SHP77 treated with DMSO at 0.1 percent for 48 hours (cell line): ENCODE measurements around the gene IL25.
"Not testable (repeated sequence)": the region's sequence is repeated elsewhere in the genome, so short reads cannot be mapped to it uniquely, and the experiment has no call there.

ENCODE experiments used
- DNase-seq: peaks from one replicate; lab custom pipeline; 2025; lab: John Stamatoyannopoulos, UW

IL25 gene

DNA sequence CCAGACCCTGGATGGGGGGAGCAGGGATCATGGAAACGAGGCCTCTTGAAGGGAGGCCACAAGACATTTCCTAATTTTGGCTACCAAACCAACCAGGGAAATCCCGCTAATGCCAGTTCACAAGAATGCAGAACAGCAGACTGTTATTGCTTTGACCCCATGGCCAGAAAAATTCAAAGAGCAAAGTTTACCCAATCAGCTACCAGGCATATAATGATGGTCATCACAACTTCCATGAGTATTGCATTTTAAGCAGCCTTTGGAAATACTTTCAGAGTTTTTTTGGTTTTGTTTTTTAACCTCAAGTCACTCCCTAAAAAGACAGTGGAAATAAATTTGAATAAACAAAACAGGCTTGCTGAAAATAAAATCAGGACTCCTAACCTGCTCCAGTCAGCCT is at the start of gene IL25:
Gene IL25 (plus strand): TSS at position 301 of the 400 bp plus-strand sequence.
- no peak for DNase-seq

DNA sequence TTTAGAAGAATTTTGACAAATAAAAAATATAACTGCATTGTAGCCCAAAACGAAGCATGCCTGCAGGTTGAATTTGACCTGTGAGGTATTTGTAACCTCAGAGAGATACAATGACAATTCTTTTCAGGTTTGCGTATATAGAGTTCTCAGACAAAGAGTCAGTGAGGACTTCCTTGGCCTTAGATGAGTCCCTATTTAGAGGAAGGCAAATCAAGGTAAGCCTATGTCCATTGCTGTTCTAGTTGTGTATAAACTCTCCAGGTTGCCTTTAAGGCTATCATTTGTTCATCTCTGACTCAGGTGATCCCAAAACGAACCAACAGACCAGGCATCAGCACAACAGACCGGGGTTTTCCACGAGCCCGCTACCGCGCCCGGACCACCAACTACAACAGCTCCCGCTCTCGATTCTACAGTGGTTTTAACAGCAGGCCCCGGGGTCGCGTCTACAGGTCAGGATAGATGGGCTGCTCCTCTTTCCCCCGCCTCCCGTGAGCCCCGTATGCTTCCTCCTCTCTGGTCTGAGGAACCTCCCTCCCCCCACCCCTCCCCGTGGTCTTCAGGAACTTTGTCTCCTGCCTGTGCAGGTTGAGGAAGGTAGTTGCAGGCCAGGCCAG is 48.7 kb upstream of the IL25 start:
- DNase-seq = no peak

DNA sequence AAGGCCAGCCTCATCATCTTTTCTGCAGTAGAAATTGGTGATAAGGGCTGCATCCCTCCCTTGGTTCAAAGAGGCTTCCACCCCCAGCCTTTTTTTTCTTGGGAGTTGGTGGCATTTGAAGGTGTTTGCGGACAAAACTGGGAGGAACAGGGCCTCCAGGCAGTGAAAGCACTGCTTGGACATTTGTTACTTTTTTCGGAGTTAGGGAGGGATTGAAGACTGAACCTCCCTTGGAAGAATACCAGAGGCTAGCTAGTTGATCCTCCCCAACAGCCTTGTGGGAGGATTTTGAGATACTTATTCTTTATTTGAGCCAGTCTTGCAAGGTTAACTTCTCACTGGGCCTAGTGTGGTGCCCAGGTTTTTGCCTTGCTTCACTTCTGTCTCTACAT is 48.2 kb upstream of the IL25 start:
- DNase-seq = no peak

DNA sequence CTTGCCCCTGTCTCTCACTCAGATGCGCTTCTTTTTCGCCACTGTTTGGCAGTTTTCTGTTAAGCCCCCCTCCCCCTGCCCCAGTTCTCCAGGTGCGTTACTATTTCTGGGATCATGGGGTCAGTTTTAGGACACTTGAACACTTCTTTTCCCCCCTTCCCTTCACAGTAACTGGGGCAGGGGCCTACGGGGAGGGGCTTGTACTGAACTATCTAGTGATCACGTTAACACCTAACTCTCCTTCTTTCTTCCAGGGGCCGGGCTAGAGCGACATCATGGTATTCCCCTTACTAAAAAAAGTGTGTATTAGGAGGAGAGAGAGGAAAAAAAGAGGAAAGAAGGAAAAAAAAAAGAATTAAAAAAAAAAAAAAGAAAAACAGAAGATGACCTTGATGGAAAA is 47.6 kb upstream of the IL25 start:
- DNase-seq = no peak

DNA sequence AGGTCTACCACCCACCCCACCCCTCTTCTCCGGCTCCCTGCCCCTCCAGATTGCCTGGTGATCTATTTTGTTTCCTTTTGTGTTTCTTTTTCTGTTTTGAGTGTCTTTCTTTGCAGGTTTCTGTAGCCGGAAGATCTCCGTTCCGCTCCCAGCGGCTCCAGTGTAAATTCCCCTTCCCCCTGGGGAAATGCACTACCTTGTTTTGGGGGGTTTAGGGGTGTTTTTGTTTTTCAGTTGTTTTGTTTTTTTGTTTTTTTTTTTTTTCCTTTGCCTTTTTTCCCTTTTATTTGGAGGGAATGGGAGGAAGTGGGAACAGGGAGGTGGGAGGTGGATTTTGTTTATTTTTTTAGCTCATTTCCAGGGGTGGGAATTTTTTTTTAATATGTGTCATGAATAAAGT is 46.9 kb upstream of the IL25 start:
- DNase-seq = not testable (repeated sequence)

DNA sequence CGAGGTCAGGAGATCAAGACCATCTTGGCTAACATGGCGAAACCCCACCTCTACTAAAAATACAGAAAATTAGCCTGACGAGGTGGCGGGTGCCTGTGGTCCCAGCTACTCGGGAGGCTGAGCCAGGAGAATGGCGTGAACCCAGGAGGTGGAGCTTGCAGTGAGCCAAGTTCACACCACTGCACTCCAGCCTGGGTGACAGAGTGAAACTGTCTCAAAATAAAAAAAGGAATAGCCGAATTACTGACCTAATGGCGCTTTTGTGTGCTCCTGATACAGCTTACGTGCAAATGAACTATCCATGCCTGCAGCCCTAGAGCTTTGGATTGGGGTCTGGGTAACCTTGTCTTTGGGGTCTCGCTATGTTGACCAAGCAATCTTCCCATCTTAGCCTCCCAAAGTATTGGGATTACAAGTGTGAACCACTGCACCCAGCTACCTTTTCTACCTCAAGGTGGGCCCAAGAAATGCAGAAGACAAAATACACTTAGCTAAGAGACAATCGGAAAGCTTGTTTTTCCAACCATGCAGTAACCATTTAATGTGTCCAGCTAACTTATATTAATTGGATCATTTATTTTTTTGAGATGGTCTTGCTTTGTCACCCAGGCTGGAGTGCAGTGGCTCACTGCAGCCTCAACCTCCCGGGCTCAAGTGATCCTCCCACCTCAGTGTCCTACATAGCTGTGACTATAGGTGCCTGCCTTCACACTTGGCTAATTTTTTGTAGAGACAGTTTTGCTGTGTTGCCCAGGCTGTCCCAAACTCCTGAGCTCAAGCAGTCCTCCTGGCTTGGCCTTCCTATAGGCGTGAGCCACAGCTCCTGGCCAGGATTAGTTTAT is 45.9 kb upstream of the IL25 start:
- no peak for DNase-seq

DNA sequence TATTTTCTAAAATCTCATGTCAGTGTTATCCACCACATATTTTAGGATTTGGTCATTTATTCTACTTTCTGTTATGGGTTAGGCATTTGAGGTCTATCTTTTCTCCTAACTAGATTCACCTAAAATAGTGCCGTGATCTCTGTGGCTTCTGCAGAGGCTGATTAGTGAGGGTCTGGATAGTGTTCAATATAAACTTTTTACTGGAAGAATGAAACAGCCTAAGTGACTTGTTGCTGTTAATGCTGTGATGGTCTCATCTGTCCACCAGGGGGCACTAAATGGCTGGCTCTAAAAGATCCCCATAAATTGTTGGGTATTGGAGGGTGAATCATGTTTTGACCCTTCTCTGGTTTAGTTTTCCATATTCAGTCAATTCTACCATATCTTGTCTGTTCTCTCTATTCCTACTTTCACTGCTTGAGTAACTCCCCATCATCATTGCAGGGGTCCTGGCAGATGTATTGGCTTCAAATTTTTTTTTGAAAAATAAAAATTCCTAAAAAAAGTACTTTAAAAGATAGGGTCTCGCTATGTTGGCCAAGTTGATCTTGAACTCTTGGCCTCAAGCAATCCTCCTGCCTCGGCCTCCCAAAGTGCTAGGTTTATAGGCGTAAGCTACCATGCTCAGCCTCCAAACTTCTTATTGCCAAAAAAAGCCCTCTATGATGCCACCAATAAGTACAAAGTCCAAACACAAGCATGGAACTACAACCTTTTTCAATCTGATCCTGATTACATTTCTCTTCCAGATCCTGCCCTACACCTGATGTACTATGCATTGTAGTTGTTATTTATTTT is 44.5 kb upstream of the IL25 start:
- peak; percentile 32 for DNase-seq

DNA sequence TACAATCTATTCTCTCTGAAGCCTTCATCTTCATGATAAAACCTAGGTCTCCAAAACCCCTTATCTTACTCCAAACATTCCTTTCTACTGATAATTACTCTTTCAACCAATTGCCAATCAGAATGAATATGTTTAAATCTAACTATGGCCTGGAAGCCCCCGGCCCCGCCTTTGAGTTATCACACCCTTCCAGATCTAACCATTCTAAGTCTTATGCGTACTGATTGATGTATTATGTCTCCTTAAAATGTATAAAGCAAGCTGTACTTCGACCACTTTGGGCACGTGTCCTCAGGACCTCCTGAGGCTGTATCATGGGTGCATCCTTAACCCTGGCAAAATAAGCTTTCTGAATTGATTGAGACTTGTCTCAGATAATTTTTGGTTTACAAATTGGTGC is 37.0 kb upstream of the IL25 start:
- DNase-seq = no peak

DNA sequence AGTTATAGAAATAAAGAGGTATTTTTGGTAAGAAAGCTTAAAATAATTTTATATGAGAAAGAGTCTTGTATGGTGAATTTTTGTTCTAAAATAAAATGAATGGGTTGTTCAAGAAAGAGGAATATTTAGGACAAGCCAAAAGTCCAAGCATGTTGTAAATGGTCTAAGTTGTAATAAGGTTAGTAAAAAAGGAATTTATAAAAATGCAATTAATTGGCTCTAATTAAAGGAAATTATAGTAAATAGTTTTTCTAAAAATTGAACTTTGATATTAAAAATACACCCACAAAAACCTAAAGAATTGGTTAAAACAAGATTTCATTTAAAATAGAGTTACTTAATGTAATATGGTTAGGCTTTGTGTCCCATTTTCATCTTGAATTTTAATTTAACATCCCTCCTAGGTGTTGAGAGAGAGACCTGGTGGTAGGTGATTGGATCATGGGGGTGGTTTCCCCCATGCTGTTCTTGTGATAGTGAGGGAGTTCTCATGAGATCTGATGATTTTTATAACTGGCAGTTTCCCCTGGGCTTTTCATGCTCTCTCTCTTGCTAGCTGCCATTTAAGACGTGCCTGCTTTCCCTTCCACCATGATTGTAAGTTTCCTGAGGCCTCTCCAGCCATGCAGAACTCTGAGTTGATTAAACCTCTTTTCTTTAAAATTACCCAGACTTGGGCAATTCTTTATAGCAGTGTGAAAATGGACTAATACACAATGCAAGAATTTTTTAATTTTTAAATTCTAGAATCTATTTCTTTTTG is 32.9 kb upstream of the IL25 start:
- DNase-seq = no peak

DNA sequence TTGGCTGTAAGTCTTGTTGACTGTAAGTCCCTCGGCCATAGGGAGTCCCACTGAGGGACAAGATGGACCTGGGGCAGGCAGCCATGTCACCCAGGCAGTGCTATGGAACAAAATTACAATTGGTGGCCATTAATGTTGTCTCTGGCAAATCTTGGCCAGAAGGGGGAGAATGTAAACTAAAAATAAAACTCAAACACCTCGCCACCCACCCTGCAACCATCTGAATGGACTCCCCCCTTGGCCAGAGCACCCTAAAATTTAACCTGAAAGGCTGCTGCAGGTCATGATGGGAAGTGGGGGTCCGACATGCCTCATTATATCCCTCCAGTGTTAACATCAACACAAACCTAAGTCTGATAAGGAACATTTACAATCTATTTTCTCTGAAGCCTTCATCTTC is 28.1 kb upstream of the IL25 start:
- DNase-seq = no peak

DNA sequence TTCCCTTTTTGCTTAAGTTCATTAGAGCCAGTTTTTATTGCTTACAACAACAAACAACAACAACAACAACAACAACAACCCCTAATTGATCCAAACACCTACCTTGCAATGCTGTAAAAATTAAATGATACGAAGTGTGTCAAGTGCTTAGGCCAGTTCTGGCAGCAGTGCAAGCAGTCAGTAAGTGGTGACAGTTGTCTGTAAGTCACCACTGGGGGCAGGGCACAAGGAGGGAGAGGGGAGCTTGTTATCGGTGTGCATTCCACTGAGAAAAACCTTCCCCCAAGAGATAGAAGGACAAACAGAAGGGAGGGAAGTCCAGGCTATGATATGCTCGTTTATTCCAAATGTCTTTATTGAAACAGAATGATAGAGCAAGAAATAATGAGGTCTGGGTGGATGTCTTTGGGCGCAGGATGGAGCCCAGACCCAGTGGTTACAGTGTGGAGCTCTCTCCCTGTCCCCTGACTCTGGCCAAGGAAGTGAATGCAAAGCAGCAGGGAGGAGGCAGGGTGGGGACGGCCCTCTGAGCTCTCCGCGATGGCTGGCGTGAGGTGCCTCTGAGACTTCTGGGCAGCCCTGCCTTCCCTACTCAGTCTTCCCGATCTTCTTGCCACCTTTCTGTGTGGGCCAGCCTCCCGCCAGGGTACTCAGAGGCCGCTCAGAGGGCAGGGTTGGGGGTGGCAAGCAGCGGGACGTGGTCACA is 26.5 kb upstream of the IL25 start:
- no peak for DNase-seq

DNA sequence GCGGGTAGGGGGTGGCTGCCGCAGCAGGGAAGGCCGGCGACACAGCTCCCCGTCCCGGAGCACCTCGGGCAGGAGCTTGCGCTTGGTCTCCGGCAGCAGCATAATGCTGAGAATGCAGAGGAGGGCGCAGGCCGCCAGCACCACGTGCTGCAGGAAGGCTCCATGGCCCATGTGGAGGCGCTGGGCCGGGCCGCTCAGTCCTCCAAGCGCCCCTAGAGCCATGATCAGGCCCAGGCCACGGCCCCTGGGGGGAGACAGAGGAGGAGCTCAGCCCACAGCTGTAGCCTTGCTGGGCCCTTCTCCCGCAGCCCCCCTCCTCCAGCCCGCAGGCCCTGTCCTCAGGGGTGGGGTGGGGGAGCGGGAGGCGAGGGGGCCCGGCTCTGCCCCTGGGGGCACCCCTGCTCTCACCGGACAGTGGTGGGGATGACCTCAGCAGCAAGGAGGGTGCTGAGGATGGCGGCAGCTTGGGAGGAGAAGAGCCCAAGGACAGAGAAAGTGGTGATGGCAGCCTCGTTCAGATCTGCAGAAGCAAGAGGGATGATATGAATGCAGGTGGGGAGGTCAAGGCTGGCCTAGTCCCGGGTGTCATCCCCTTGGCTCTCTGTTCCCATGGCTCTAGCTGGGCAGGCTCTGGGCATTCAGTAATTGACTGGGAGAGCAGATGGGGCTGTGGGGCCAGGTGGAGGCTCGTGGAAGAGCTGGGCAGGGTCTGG is 25.8 kb upstream of the IL25 start:
- no peak for DNase-seq

DNA sequence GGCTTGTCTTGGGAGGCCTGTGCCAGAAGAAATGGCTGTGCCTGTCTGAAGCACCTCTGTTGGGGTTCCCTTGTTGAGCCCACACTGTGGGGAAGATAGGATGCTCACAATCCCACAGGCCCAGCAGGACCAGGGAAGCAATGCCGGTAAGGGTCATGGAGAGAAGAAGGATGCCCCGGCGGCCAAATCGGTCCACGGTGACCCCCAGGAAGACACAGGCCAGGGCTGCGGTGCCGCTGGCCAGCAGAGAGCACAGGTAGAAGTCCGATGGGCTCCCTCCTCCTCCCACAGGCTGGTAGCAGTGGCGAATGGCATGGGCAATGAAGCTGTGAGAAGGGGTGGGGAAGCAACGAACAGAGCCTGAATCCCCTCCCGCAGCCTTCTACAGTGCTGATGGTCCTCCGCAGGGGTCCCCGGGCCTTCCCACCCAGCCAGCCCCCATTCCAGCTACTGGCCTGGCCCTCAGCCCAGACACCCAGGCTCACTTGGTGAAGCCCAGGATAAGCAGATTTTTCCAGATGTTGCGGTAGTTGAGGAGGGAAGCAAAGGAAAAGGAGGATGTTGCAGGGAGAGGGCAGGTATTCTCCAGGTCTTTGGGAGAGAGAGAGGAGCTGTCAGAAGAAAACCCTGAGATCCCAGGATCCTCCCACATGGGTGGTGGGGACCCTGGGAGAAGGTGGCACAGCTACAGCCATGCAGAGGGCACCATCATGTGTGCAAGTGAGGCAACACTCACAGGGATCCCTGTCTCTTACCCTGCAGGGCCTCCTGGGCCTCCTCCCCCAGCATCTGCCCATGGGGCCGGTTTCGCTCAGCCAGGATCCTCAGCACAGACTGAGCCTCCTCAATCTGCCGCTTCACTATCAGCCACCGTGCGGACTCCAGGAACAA is 25.0 kb upstream of the IL25 start:
- DNase-seq = no peak

DNA sequence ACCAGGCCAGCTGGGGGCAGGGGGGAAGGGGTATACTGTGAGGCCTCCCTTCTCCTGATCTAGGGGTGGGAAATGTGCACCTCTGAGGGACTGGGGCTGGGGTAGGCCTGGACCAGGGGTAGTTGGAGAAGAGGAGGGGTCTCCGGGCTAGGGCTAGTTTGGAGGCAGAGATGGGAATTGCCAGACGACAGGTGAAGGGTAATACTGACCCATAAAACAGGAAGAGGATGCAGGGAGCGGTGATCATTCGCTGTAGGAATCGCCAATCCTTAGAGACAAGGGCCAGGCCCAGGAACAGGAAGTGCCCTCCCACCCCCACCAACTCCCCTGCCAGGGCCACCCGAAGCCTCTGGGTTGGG is 24.3 kb upstream of the IL25 start:
- DNase-seq = no peak

DNA sequence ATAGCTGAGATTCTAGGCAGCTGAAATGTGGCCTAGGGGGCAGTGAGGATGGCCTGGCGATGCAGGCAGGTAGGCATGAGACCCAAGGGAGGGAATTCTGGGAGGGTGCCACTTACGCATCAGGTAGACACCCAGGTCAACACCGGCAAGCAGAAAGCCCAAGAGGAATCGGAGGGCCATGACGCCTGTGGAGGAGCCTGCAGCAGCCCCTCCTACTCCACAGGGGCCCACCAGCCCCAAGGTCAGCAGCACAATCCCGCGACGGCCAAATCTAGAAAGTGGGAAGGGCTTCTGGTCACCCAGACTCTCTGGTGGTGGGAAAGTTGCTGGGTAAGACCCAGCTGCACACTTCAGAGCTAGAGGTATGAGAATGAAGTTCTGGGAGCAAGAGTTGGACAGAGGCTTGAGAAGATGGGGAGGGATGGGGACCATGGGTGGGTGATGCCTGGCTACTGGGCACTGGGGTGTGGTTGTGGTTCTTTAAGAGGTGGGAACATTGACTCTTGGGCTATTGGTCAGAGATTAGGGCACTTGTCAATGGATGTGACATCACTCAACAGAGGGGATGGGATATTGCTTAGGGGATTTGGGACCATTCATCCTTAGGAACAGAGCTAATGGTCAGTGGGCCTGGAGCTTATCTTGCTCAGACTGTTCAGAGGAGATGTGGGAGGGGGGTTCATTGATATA is 23.3 kb upstream of the IL25 start:
- no peak for DNase-seq

DNA sequence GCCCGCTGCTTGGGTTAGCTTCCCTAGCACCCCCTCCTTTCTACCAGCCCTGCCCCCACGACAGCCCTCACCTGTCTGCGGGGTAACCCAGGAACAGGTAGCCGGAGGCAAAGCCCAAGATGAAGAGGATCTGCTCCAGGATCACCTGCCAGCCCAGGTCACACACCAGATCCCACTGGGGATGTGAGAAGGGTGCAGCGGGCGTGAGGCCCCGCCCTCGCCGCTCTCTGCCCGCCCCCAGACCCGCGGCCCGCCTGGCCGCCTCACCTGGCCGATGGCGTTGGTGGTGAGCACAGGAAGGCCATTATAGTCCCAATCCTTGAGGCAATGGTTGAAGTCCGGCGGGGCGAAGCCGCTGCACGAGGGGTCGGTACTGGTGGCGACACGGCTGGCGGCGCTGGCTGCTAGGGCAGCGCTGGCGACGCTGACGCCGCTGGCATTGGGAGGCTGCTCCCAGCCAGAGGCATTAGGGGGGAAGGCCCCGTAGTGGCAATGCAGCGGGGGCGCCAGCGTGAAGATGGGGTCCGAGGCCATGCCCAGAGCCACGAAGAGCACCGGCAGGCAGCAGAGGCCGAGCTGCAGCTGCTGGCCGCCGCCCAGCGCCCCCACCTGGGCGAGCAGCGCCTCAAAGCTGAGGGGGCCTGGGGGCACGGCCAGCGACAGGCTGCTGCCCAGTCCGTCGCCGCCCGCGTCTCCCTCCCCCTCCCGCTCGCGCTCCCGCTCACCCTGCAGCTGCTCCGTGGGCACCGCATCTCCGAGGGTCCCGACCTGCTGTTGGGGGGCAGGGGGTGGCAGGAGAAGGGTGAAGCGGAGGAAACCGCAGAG is 20.7 kb upstream of the IL25 start:
- no peak for DNase-seq

DNA sequence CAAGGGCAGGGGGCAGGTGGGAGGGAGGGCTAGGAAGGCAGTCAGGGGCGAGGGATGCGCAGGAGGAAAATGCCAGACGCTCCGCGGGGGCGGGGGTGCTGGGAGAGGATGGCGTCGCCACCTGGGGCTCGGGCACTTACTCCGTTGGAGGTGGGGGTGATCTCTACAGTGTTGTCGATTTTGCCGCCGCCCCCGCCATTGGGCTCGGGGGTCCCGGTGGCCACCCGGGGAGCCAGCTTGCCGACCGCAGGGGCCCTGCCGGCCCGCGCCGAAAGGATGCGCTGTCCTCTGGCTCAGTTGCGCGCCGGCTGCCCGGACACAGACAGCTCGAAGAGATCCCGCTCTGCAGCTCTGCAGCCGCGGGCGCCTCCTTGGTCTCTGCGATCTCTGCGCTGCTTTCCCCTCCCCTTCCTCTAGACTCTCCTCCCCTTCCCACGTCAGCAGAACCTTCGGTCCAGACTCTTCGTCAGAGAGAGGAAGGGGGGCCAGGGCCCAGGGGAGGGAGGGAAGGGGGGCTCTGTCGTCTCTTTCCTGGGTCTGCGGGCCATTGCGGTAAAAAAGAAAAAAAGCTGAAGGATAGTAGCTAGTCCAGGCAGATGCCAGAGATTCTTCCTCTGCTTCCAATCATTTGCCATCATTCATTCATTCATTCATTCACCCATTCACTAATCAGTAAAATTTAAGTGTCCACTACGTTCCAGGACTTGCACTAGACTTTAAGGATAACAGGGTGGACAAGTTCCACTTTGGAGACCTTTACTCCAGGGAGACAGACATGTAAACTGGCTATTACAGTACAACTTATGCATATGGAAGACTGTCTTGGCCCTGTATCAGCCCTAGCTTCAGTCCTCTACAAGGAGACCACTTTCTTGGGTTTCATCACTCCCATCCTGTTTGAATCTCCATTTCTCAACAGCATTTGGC is 19.8 kb upstream of the IL25 start, which contains the start of gene SLC22A17:
Gene SLC22A17 (minus strand): TSS at position 382 of the 927 bp plus-strand sequence.
- DNase-seq = no peak
